K562 (cell line): ENCODE data around the gene TJP3. TPM values are rescaled to one million over a fixed set of nuclear protein-coding genes. Genes with fewer than 3 reads are reported as not detected.

Experiments used
- HDGF ChIP-seq: fragments of 450-650 bp; IDR thresholded peaks from 2 replicates; pipeline ENCODE4 v1.6.1; 2016
- NELFE ChIP-seq: IDR thresholded peaks from 2 replicates; pipeline ENCODE4 v1.6.1; 2011; ENCODE audit warnings: mild to moderate bottlenecking; ENCODE audit not compliant: insufficient read depth, insufficient read length
- RBM25 ChIP-seq: fragments of 200-400 bp; formaldehyde crosslinking; IDR thresholded peaks from 2 replicates; pipeline ENCODE4 v1.6.1; 2018; ENCODE audit warnings: low read length, low read depth, moderate library complexity; ENCODE audit not compliant: severe bottlenecking
- RBM34 ChIP-seq: fragments of 200-400 bp; formaldehyde crosslinking; IDR thresholded peaks from 2 replicates; pipeline ENCODE4 v1.6.1; 2018; ENCODE audit warnings: low read length, borderline replicate concordance; ENCODE audit not compliant: insufficient read depth
- SLC30A9 ChIP-seq: fragments of 250-450 bp; sonication (Bioruptor Pico); IDR thresholded peaks from 2 replicates; pipeline ENCODE4 v1.8.0; 2022; ENCODE audit warnings: mild to moderate bottlenecking, moderate library complexity
- ZC3H8 ChIP-seq: fragments of 450-650 bp; IDR thresholded peaks from 2 replicates; pipeline ENCODE4 v1.6.1; 2017
- ZNF140 ChIP-seq: fragments of 250-450 bp; sonication (Bioruptor Pico); IDR thresholded peaks from 2 replicates; pipeline ENCODE4 v1.8.0; 2021; ENCODE audit warnings: moderate library complexity, mild to moderate bottlenecking, inconsistent platforms
- polyA plus RNA-seq, 8 experiments: library from polyadenylated mRNA; depleted of rRNA in 4 of 8; stranded (reverse) in 5 of 8; unstranded in 3 of 8; fragments of >200 nt; fragmentation: Nextera tagmentation in 2 of 8; fragmentation: Illumina TruSeq in 1 of 8; extraction: Ambion mirVana in 2 of 8; extraction: Trizol in 1 of 8; gene quantifications; 2 replicates each; pipeline versions ENCODE4 v1.2.1 to v1.2.3, GENCODE V29; 2011 to 2014; ENCODE audit warnings: inconsistent platforms in 1 of 8, missing spikeins in 1 of 8
- total RNA-seq, 7 experiments: library from RNA; depleted of rRNA in 6 of 7; stranded (reverse); fragments of >200 nt in 6 of 7; fragmentation: Illumina TruSeq in 2 of 7; extraction: Trizol in 2 of 7; gene quantifications; 2 replicates each; pipeline versions ENCODE4 v1.2.1 to v1.2.3, GENCODE V29; 2011 to 2021; ENCODE audit warnings: low replicate concordance in 1 of 7
- TF ChIP-seq, protein P1 (sequence below): fragments of 250-450 bp; sonication (Bioruptor Pico); IDR thresholded peaks from 2 replicates; pipeline ENCODE4 v1.4.0; 2020; ENCODE audit warnings: mild to moderate bottlenecking
- TF ChIP-seq, protein P2 (sequence below), 2 experiments: fragments of 450-650 bp; IDR thresholded peaks; 2 replicates each; pipeline ENCODE4 v1.6.1; 2016; ENCODE audit warnings: mild to moderate bottlenecking in 2 of 2, borderline replicate concordance in 1 of 2, low read depth in 1 of 2, moderate library complexity in 1 of 2
- TF ChIP-seq, protein P3 (sequence below): fragments of 250-450 bp; sonication (Bioruptor Pico); IDR thresholded peaks from 2 replicates; pipeline ENCODE4 v1.5.0; 2020; ENCODE audit warnings: mild to moderate bottlenecking
- TF ChIP-seq, protein P4 (sequence below), 2 experiments: IDR thresholded peaks in 1 of 2; conservative IDR thresholded peaks in 1 of 2; 2 replicates each; pipeline ENCODE4 v1.6.1; 2016; ENCODE audit warnings: low read depth in 2 of 2, mild to moderate bottlenecking in 1 of 2, missing compliant biosample characterization in 1 of 2, missing genetic modification characterization in 1 of 2, moderate library complexity in 1 of 2
- TF ChIP-seq, protein P5 (sequence below): sonication (generic); formaldehyde crosslinking; IDR thresholded peaks from 2 replicates; pipeline ENCODE4 v1.8.0; 2022; ENCODE audit warnings: missing genetic modification reagents, mild to moderate bottlenecking, borderline replicate concordance

The TJP3 gene
- total and polyA plus RNA-seq, 9 of the 15 experiments (the other 6 are each of a cell fraction or from before 2014, with no cell fraction given) = 0.11 to 2.4 (median 0.57) TPM; not detected in 1

DNA sequence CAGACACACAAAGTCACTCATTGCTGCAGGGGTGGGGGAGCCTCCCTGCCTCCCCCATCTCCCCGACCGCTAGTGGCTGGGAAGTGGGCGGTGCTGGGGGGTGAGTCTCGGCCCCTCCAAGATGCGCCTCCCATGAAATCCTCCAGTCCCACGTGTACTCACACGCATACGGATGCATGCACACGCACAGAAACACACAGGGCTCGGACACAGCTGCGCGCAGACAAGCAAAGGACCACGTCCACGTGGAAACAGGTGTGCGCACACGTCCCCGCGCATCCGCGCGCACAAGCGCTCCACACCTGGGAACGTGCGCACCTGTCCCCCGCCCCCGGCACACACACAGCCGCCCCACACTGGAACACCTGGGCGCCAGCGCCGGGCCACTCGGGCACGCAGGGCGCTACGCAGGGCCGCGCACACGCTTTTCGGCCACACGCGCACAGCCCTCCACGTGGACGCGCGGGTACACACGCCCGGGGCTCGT, 77.3 kb downstream of the TJP3 start (continued):
- TF ChIP-seq ZNF140 (CRISPR knock-in tag) = no peak
- TF ChIP-seq, protein P1, sequence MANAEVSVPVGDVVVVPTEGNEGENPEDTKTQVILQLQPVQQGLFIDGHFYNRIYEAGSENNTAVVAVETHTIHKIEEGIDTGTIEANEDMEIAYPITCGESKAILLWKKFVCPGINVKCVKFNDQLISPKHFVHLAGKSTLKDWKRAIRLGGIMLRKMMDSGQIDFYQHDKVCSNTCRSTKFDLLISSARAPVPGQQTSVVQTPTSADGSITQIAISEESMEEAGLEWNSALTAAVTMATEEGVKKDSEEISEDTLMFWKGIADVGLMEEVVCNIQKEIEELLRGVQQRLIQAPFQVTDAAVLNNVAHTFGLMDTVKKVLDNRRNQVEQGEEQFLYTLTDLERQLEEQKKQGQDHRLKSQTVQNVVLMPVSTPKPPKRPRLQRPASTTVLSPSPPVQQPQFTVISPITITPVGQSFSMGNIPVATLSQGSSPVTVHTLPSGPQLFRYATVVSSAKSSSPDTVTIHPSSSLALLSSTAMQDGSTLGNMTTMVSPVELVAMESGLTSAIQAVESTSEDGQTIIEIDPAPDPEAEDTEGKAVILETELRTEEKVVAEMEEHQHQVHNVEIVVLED (CRISPR knock-in tag) = no peak
- TF ChIP-seq, protein P2, sequence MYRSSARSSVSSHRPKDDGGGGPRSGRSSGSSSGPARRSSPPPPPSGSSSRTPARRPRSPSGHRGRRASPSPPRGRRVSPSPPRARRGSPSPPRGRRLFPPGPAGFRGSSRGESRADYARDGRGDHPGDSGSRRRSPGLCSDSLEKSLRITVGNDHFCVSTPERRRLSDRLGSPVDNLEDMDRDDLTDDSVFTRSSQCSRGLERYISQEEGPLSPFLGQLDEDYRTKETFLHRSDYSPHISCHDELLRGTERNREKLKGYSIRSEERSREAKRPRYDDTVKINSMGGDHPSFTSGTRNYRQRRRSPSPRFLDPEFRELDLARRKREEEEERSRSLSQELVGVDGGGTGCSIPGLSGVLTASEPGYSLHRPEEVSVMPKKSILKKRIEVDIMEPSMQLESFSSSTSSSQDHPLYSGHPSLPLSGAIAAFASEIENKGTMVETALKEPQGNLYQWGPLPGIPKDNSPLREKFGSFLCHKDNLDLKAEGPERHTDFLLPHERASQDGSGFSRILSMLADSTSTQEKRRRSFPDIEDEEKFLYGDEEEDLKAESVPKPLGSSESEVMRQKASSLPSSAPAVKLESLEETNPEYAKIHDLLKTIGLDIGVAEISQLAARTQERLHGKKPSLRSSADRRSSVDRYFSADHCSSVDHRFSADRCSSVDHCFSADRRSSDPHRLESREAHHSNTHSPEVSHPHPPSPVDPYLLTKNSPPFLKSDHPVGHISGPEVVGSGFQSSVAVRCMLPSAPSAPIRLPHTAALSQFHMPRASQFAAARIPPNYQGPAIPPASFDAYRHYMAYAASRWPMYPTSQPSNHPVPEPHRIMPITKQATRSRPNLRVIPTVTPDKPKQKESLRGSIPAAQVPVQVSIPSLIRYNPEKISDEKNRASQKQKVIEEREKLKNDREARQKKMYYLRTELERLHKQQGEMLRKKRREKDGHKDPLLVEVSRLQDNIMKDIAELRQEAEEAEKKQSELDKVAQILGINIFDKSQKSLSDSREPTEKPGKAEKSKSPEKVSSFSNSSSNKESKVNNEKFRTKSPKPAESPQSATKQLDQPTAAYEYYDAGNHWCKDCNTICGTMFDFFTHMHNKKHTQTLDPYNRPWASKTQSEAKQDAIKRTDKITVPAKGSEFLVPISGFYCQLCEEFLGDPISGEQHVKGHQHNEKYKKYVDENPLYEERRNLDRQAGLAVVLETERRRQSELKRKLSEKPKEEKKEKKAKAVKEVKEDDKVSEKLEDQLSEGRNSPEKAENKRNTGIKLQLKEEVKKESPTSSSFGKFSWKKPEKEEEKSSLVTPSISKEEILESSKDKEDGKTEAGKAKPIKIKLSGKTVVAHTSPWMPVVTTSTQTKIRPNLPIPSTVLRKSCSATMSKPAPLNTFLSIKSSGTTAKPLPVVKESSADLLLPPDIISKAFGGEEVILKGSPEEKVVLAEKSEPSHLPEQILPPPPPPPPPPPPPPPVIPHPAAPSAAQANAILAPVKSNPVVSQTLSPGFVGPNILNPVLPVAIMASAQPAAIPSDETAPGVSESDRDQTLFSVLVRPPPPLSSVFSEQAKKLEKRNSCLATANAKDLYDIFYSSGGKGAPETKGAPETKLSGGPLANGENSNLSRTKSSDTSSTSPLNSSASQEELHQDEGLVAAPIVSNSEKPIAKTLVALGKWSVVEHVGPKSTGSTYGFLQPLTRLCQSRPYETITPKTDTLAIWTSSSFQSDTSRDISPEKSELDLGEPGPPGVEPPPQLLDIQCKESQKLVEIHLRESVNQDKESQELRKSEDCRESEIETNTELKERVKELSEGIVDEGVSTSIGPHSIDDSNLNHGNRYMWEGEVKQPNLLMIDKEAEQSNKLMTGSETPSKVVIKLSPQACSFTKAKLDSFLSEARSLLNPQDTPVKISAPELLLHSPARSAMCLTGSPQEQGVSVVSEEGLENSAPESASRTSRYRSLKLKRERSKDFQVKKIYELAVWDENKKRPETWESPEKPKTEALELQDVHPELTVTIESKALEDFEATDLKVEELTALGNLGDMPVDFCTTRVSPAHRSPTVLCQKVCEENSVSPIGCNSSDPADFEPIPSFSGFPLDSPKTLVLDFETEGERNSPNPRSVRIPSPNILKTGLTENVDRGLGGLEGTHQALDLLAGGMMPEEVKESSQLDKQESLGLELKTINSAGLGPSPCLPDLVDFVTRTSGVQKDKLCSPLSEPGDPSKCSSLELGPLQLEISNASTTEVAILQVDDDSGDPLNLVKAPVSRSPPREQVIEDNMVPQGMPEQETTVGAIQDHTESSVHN (IDR thresholded peaks at IDR 0.05; ENCODE audit: borderline replicate concordance in 1 of 2, low read depth in 1 of 2) = no peak
- no peak for TF ChIP-seq RBM34
- no peak for TF ChIP-seq NELFE
- TF ChIP-seq, protein P3, sequence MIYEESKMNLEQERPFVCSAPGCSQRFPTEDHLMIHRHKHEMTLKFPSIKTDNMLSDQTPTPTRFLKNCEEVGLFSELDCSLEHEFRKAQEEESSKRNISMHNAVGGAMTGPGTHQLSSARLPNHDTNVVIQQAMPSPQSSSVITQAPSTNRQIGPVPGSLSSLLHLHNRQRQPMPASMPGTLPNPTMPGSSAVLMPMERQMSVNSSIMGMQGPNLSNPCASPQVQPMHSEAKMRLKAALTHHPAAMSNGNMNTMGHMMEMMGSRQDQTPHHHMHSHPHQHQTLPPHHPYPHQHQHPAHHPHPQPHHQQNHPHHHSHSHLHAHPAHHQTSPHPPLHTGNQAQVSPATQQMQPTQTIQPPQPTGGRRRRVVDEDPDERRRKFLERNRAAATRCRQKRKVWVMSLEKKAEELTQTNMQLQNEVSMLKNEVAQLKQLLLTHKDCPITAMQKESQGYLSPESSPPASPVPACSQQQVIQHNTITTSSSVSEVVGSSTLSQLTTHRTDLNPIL (CRISPR knock-in tag) = no peak
- no peak for TF ChIP-seq ZC3H8
- TF ChIP-seq, protein P4, sequence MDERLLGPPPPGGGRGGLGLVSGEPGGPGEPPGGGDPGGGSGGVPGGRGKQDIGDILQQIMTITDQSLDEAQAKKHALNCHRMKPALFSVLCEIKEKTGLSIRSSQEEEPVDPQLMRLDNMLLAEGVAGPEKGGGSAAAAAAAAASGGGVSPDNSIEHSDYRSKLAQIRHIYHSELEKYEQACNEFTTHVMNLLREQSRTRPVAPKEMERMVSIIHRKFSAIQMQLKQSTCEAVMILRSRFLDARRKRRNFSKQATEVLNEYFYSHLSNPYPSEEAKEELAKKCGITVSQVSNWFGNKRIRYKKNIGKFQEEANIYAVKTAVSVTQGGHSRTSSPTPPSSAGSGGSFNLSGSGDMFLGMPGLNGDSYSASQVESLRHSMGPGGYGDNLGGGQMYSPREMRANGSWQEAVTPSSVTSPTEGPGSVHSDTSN (CRISPR knock-in tag; IDR thresholded peaks at IDR 0.05; ENCODE audit: low read depth) = no peak
- TF ChIP-seq, protein P4 (tag; conservative IDR thresholded peaks at IDR 0.05; ENCODE audit: low read depth) = no peak
- no peak for TF ChIP-seq RBM25
- TF ChIP-seq HDGF = no peak
- no peak for TF ChIP-seq SLC30A9 (CRISPR knock-in tag)
- TF ChIP-seq, protein P5, sequence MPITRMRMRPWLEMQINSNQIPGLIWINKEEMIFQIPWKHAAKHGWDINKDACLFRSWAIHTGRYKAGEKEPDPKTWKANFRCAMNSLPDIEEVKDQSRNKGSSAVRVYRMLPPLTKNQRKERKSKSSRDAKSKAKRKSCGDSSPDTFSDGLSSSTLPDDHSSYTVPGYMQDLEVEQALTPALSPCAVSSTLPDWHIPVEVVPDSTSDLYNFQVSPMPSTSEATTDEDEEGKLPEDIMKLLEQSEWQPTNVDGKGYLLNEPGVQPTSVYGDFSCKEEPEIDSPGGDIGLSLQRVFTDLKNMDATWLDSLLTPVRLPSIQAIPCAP (CRISPR knock-in tag) = no peak
